CD4-positive, alpha-beta T cell treated with Interleukin-21 for 1 hour (primary cell): Measurements from ENCODE around the gene MYH16.
"Not testable (repeated sequence)": the region's sequence is repeated elsewhere in the genome, so short reads cannot be mapped to it uniquely, and the experiment has no call there.

Experiments
- DNase-seq: peaks from one replicate; pipeline ENCODE4 v3.0.0-alpha.2; 2020

MYH16 gene

GRCh38 chr7:99272476-99273045 lies at the start of gene MYH16:
MYH16 (plus strand) TSS chr7:99272839.
- no peak for DNase-seq

DNA sequence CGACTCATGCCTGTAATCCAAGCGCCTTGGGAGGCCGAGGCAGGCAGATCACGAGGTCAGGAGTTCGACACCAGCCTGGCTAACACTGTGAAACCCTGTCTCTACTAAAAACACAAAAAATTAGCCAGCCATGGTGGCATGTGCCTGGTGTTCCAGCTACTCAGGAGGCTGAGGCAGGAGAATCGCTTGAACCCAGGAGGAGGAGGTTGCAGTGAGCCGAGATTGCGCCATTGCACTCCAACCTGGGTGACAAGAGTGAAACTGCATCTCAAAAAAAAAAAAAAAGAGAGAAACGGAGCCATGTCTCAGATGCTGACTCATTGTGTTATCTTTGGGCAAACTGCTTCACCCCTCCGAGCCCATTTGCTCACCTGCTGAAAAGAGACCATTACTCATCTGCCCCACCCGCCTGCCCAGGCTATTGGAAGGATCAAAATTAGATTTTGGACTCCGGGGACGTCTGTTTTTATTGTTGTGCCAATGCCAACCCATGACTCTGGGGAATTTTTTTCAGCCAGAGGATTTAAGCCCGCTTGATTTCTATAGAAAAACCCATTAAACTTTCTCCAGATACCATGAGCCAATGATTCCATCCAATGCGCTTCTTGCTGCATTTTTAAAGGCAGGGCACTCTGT lies 48.3 kb upstream of the MYH16 start:
- DNase-seq = not testable (repeated sequence)

GRCh38 chr7:99224899-99225265 lies 47.8 kb upstream of the MYH16 start:
- DNase-seq = no peak

DNA sequence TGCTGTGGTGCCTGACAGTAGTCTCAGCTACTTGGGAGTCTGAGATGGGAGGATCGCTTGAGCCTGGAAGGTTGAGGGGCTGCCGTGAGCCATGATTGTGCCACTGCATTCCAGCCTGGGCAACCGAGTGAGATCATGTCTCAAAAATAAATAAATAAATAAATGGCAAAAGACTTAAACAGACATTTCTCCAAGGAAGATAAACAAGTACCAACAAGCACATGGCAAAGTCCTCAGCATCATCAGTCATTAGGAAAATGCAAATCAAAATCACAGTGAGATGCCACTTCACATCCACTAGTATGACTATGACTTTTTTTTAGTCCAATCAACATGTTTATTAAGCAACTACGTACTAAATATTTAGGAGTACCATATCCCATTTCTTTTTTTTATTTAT lies 43.4 kb upstream of the MYH16 start:
- DNase-seq = no peak

DNA sequence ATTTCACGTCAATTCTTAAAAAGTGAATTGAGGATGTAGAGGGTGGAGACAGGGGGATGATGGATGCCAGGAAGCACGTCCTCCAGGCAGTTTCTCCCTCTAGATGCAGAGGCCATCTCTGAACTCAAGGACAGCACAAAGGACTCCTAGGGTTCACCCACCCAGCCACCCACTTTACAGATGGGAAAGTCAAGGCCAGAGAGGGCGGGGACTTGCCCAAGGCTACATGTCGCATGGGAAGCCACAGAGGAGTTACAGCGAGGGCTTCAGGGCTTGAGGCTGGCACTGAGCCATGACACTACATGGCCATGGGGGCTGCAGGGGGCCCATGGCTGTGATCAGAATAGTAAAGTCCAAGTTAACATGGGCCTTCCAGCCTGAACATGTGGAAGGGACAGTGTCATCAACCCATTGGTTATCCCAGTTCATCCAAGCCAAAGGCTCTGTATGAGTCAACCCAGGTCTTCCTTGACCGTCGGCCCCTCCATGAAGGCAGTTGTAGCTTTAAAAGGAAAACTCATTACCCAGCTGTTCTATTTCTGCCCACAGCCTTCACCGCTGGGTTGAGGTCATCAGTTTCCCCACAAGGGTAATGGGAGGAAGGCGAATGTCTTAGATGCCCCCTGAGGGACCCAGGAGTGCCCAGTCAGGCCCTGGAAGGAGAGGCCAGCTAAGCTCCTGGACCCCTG lies 40.4 kb upstream of the MYH16 start:
- DNase-seq = no peak

DNA sequence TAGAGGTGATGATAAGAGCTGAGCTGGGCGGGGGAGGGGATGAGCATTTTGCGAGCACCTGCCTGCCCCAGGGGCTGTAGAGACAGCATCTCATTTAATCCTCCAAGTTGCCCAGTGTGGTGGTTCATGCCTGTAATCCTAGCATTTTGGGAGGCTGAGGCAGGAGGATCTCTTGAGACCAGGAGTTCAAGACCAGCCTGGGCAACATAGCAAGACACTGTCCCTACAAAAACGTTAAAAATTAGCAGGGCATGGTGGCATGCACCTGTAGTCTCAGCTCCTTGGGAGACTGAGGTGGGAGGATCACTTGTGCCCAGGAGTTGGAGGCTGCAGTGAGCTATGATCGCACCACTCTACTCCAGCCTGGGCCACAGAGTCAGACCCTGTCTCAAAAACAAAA lies 39.7 kb upstream of the MYH16 start:
- not testable (repeated sequence) for DNase-seq

DNA sequence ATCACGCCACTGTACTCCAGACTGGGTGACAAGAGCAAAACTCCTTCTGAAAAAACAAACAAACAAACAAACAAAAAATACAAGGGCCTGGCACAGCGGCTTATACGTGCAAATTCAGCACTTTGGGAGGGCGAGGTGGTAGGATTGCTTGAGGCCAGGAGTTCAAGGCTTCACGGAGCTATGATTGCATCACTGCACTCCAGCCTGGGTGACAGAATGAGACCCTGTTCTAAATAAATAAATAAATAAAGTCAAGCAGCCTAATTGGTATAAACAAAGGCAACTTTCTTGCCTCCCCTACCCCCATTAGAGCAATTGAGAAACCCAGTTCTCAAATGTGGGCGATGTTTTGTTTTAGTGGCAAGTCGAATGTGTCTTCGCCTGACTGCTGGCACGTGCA lies 38.5 kb upstream of the MYH16 start:
- DNase-seq = no peak

GRCh38 chr7:99235925-99236324 lies 36.7 kb upstream of the MYH16 start:
- DNase-seq = no peak

- DNase-seq = not testable (repeated sequence)
Measured at GRCh38 chr7:99237876-99238275, 34.8 kb upstream of the MYH16 start.

DNA sequence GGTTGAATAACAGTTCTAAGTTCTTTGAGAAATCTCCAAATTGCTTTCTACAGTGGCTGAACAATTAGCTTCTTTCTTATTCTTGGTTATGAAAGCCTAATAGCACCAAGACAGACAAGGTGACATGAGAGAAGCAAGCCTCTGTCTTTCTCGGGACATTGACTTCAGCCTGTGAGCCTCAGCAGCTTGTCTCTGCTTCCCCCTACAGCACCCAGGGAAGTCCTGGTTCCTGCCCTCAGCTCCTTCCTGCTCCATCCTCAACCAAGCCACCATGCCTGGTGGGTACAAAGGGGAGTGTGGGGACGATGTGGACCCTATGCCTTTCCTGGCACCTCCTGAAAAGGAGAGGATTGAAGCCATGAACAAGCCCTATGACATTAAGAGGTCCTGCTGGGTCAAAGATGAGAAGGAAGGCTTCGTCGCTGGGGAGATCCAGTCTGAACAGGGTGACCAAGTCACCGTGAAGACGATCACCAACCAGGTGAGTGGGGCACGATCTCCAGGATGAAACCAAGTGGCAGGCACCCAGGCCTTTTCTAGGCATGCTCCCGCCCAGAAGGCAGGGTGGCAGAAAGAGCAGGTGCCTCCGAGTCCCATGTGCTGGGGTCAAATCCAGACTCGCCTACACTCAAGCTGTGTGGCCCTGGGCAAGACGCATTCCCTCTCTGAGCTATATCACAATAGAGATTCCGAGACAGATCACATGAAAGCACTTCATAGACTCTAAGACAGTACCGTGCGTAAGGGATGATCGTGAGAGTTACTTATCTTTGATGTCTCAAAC lies 33.9 kb upstream of the MYH16 start:
- DNase-seq = no peak

GRCh38 chr7:99242682-99243081 lies 30.0 kb upstream of the MYH16 start:
- DNase-seq = no peak

DNA sequence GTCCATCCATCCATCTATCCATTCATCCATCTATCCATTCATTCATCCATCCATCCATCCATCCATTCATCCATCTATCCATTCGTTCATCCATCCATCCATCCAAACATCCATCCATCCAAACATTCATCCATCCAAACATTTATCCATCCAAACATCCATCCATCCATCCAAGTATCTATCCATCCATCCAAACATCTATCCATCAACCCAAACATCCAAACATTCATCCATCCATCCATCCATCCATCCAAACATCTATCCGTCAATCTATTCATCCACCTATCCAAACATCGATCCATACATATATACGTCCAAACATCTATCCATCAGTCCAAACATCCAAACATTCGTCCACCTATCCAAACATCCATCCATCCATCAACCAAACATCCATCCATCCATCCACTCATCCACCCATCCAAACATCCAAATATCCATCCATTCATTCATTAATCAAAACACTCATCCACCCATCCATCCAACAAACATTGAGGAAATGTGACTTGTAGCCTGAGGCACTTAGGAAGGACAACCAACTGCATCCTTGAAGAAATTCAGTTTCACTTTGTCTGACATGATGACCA lies 28.8 kb upstream of the MYH16 start:
- no peak for DNase-seq

DNA sequence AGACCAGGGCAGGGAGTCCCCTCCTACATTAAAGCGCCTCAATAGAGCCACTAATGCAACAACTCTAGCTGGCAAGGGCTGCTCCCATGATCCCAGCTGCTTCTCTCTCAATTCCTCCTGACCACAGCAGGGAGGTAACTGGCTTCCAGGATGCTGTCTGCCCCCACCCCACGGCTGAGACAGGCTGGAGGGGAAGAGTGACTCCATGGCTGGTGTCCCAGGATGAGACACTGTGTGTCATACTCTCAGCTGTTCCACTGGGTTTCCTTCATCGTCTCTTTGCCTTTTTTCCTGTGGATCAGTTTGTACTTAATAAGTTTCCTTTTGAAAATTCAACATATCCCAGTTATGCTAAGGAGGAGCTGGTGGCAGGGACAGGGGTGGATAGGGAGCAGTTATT lies 27.7 kb upstream of the MYH16 start:
- no peak for DNase-seq

- DNase-seq = no peak
Measured at GRCh38 chr7:99248391-99249095, 24.1 kb upstream of the MYH16 start.

GRCh38 chr7:99249985-99250575 lies 22.6 kb upstream of the MYH16 start:
- DNase-seq = no peak

GRCh38 chr7:99252166-99252895 lies 20.3 kb upstream of the MYH16 start:
- no peak for DNase-seq

DNA sequence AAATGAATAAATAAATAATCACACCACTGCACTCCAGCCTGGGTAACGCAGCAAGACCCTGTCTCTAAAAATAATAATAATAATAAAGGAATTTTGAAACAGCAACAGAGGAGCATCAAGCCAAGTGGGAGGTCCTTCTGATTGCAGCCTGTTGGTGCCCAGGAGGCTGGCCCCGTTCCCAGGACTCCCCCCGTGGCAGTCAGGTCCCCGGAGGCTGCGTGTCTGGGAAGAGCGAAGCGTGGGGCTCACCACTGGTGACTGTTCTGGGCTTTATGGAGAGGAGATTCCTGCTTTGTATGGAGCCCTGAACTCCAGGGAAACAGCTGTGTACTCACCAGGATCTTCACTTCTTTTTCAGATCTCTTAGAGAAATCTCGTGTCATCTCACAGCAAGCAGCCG lies 19.3 kb upstream of the MYH16 start:
- DNase-seq = no peak

GRCh38 chr7:99254390-99254789 lies 18.2 kb upstream of the MYH16 start:
- no peak for DNase-seq

GRCh38 chr7:99255463-99255862 lies 17.2 kb upstream of the MYH16 start:
- DNase-seq = no peak

- DNase-seq = no peak
Measured at GRCh38 chr7:99257065-99257464, 15.6 kb upstream of the MYH16 start.

DNA sequence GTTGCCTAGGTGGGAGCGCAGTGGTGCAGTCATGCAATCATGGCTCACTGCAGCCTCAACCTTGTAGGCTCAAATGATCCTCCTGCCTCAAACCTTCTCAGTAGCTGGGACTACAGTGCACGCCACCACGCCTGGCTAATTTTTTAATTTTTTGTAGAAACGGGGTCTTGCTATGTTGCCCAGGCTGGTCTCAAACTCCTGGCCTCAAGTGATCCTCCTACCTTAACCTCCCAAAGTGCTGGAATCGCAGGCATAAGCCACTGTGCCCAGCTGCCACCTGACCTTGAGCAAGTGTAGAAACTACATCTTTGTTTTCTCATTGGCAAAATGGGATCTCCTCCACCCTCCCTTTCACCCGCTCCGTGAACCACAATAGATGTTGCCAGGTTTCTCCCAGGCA lies 15.0 kb upstream of the MYH16 start:
- DNase-seq = no peak

DNA sequence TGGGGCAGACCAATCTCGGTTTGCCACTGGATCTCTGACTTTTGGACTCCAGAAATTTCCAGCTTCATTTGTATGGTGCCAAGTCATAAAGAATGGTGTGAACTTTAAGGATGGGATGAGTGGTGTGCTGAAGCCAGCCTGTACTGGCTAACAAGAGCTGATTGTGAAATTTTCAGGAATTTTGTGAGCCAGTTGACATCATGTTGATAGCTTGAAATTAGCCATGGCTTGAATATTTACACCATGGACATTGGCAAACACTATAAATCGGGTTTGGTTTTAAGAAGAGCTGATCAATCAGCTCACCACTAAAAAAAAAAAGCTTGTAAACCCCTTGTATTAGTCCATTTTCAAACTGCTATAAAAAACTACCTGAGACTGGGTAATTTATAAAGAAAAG lies 14.1 kb upstream of the MYH16 start:
- DNase-seq = no peak
